Skeletal muscle satellite cell (primary cell): ENCODE data around the gene PANK4.

Experiments
- H3K27me3 ChIP-seq: 2 replicates; pipeline ENCODE4 v1.7.0; 2013; ENCODE audit warnings: low read length; ENCODE audit not compliant: control insufficient read depth, insufficient read depth
- H3K36me3 ChIP-seq: 2 replicates; pipeline ENCODE4 v1.7.0; 2013; ENCODE audit warnings: mild to moderate bottlenecking, control low read depth, low read length; ENCODE audit not compliant: insufficient read depth
- H3K4me1 ChIP-seq: 2 replicates; pipeline ENCODE4 v1.7.0; 2013; ENCODE audit warnings: low read length; ENCODE audit not compliant: control insufficient read depth, insufficient read depth
- H3K4me2 ChIP-seq: 2 replicates; pipeline ENCODE4 v1.7.0; 2013; ENCODE audit warnings: mild to moderate bottlenecking, low read length
- H3K4me3 ChIP-seq: 2 replicates; pipeline ENCODE4 v1.7.0; 2013; ENCODE audit warnings: low read length
- H3K9ac ChIP-seq: 2 replicates; pipeline ENCODE4 v1.7.0; 2013; ENCODE audit warnings: mild to moderate bottlenecking, low read depth, low read length, moderate library complexity
- H3K9me3 ChIP-seq: replicated peaks from 2 replicates; pipeline ENCODE4 v1.7.0; 2013; ENCODE audit warnings: mild to moderate bottlenecking, control low read depth, low read length

The PANK4 gene

GRCh38 chr1:2486558-2486957, 39.8 kb downstream of the PANK4 start:
- Histone ChIP-seq H3K9me3 (peaks cover 5% of the 10 kb centered on the region), H3K36me3 (no peaks in the 10 kb centered on the region), H3K4me3 (no peak overlapping the region), H3K4me2 (no peak overlapping the region), H3K4me1 (peaks cover 4% of the 10 kb centered on the region), H3K9ac (no peak overlapping the region), H3K27me3 (no peaks in the 10 kb centered on the region)

DNA sequence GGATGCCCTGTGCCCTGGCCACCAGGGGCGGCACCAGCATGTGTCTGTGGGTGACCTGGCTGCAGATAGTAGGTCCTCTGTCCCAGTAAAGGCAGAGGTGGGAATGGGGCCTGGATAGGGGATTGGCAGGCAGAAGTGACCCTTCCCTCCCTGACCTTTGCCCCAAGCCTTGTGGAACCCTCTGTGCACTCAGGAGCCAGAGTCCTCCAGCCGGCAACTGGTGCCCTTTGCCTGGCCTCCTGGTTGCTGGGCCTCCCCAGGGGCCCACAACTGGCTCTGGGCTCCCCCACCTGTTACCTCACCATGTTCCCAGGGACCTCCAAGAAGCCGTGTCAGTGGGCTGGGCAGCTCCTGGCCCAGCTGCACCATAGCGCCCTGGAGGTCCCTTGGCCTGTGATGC, 40.4 kb downstream of the PANK4 start:
- no peak overlapping the region for H3K4me2 ChIP-seq
- no peaks in the 10 kb centered on the region for H3K36me3 ChIP-seq
- no peak overlapping the region for H3K4me3 ChIP-seq
- H3K4me1 ChIP-seq = peaks cover 4% of the 10 kb centered on the region
- no peaks in the 10 kb centered on the region for H3K27me3 ChIP-seq
- H3K9ac ChIP-seq = no peak overlapping the region
- H3K9me3 ChIP-seq = peaks cover 5% of the 10 kb centered on the region

- H3K9me3 ChIP-seq = peaks cover 2% of the 10 kb centered on the region
- no peak overlapping the region for H3K4me3 ChIP-seq
- H3K36me3 ChIP-seq = no peaks in the 10 kb centered on the region
- peaks cover 4% of the 10 kb centered on the region for H3K4me1 ChIP-seq
- no peaks in the 10 kb centered on the region for H3K27me3 ChIP-seq
- no peak overlapping the region for H3K9ac ChIP-seq
- H3K4me2 ChIP-seq = no peak overlapping the region
Measured at GRCh38 chr1:2483970-2484369, 42.4 kb downstream of the PANK4 start.

GRCh38 chr1:2483026-2483425, 43.4 kb downstream of the PANK4 start:
- Histone ChIP-seq H3K4me2 (no peak overlapping the region), H3K4me1 (peaks cover 4% of the 10 kb centered on the region), H3K9ac (no peak overlapping the region), H3K9me3 (no peaks in the 10 kb centered on the region), H3K36me3 (no peaks in the 10 kb centered on the region), H3K27me3 (no peaks in the 10 kb centered on the region), H3K4me3 (no peak overlapping the region)

GRCh38 chr1:2482588-2482987, 43.8 kb downstream of the PANK4 start:
- Histone ChIP-seq H3K4me1 (peaks cover 4% of the 10 kb centered on the region), H3K4me3 (no peak overlapping the region), H3K9me3 (no peaks in the 10 kb centered on the region), H3K9ac (no peak overlapping the region), H3K36me3 (no peaks in the 10 kb centered on the region), H3K27me3 (no peaks in the 10 kb centered on the region), H3K4me2 (no peak overlapping the region)

- H3K9me3 ChIP-seq = no peaks in the 10 kb centered on the region
- no peaks in the 10 kb centered on the region for H3K36me3 ChIP-seq
- H3K9ac ChIP-seq = no peak overlapping the region
- peaks cover 4% of the 10 kb centered on the region for H3K4me1 ChIP-seq
- no peak overlapping the region for H3K4me3 ChIP-seq
- H3K4me2 ChIP-seq = no peak overlapping the region
- H3K27me3 ChIP-seq = no peaks in the 10 kb centered on the region
Measured at GRCh38 chr1:2481885-2482284, 44.5 kb downstream of the PANK4 start.

DNA sequence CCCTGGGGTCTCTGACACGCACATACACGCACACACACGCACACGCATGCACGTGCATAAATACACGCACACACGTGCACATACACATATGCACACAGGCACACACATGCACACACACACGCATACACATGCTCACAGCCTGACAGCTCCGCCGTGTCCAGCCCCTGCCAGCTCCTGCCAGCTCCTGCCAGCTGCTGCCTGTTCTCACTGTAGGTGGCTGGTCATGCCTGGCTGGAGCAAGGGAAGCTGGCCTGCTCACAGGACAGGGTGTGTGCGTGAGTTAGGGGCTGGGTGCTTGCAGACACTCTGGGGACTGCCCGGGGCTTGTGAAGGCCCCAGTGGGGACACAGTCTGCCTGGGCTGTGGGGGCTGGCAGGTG, 45.4 kb downstream of the PANK4 start:
- H3K9me3 ChIP-seq = no peaks in the 10 kb centered on the region
- H3K4me2 ChIP-seq = no peak overlapping the region
- no peaks in the 10 kb centered on the region for H3K27me3 ChIP-seq
- no peaks in the 10 kb centered on the region for H3K36me3 ChIP-seq
- peaks cover 4% of the 10 kb centered on the region for H3K4me1 ChIP-seq
- no peak overlapping the region for H3K9ac ChIP-seq
- no peak overlapping the region for H3K4me3 ChIP-seq

GRCh38 chr1:2480236-2480985, 46.0 kb downstream of the PANK4 start:
- H3K36me3 ChIP-seq = no peaks in the 10 kb centered on the region
- peaks cover 7% of the 10 kb centered on the region for H3K4me1 ChIP-seq
- H3K9me3 ChIP-seq = no peaks in the 10 kb centered on the region
- no peak overlapping the region for H3K4me2 ChIP-seq
- H3K4me3 ChIP-seq = no peak overlapping the region
- H3K9ac ChIP-seq = no peak overlapping the region
- no peaks in the 10 kb centered on the region for H3K27me3 ChIP-seq

GRCh38 chr1:2479618-2480017, 46.8 kb downstream of the PANK4 start:
- H3K9ac ChIP-seq = no peak overlapping the region
- H3K36me3 ChIP-seq = no peaks in the 10 kb centered on the region
- peaks cover 15% of the 10 kb centered on the region for H3K4me1 ChIP-seq
- H3K4me2 ChIP-seq = no peak overlapping the region
- H3K4me3 ChIP-seq = no peak overlapping the region
- no peaks in the 10 kb centered on the region for H3K9me3 ChIP-seq
- no peaks in the 10 kb centered on the region for H3K27me3 ChIP-seq

DNA sequence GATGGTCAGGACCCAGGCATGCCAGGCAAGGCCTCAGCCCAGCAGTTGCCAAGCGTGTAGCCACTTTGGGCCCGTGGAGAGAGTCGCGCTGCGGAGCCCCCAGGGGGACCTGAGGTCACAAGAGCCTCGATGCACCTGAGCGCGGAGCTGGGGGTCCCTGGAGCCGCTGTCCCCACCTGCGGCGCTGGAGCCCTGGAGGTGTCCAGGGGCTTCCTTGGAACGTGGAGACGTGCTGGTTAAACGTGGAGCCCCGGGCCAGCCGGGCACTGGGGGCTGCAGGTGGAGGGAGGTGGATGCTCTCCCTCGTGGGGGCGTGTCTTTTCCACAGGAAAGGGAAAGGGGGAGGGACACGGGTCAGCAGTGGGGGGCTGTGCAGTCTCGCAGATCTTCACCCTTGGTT, 47.2 kb downstream of the PANK4 start:
- H3K4me1 ChIP-seq = peaks cover 19% of the 10 kb centered on the region
- H3K36me3 ChIP-seq = no peaks in the 10 kb centered on the region
- no peaks in the 10 kb centered on the region for H3K27me3 ChIP-seq
- no peak overlapping the region for H3K4me2 ChIP-seq
- H3K9me3 ChIP-seq = no peaks in the 10 kb centered on the region
- no peak overlapping the region for H3K4me3 ChIP-seq
- H3K9ac ChIP-seq = no peak overlapping the region

GRCh38 chr1:2477791-2478499, 48.5 kb downstream of the PANK4 start:
- H3K27me3 ChIP-seq = no peaks in the 10 kb centered on the region
- no peaks in the 10 kb centered on the region for H3K9me3 ChIP-seq
- no peak overlapping the region for H3K9ac ChIP-seq
- H3K4me2 ChIP-seq = no peak overlapping the region
- no peaks in the 10 kb centered on the region for H3K36me3 ChIP-seq
- no peak overlapping the region for H3K4me3 ChIP-seq
- peaks cover 24% of the 10 kb centered on the region for H3K4me1 ChIP-seq

DNA sequence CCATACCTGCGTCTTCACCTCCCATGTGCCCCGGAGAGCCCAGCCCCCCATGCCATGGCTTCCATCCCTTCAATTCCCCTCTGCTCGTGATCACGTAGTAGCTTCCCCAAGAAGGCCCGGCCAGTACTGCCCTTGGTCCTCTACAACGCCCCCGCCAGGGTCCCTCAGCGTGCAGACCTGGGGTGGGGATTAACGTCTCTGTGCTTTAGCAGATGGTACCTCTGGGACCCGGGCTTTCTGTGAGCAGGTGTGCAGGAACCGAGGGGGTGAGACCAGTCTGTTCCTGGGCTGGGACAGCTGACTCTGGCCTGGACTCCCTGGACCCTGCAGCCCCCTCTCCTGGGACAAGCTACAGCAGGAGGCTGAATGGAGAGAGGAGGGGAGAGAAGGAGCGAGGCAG, 49.1 kb downstream of the PANK4 start:
- H3K27me3 ChIP-seq = no peaks in the 10 kb centered on the region
- no peak overlapping the region for H3K4me2 ChIP-seq
- H3K9me3 ChIP-seq = no peaks in the 10 kb centered on the region
- no peaks in the 10 kb centered on the region for H3K36me3 ChIP-seq
- H3K4me3 ChIP-seq = no peak overlapping the region
- H3K9ac ChIP-seq = no peak overlapping the region
- H3K4me1 ChIP-seq = peaks cover 24% of the 10 kb centered on the region
